ENCODE results near the gene DOCK2.

DOCK2 gene

GRCh38 chr5:169691471-169691870 lies 54.4 kb downstream of the DOCK2 start:
- DNase-seq (ENCODE audit: low read depth): no peak

GRCh38 chr5:169694091-169694625 lies 57.1 kb downstream of the DOCK2 start:
- DNase-seq (ENCODE audit: low read depth): no peak

- no peak for DNase-seq (ENCODE audit: low read depth)
These were observed 58.0 kb downstream of the DOCK2 start for GRCh38 chr5:169695025-169695625.

GRCh38 chr5:169695919-169696490 lies 58.9 kb downstream of the DOCK2 start:
- DNase-seq (ENCODE audit: low read depth): no peak

GRCh38 chr5:169696621-169697510 lies 59.8 kb downstream of the DOCK2 start:
- DNase-seq (ENCODE audit: low read depth): no peak

- DNase-seq (ENCODE audit: low read depth): no peak
These were observed 60.4 kb downstream of the DOCK2 start for GRCh38 chr5:169697511-169697890.

GRCh38 chr5:169697976-169698375 lies 60.9 kb downstream of the DOCK2 start:
- DNase-seq (ENCODE audit: low read depth): no peak

GRCh38 chr5:169700611-169701010 lies 63.5 kb downstream of the DOCK2 start:
- no peak for DNase-seq (ENCODE audit: low read depth)

GRCh38 chr5:169701910-169702451 lies 64.9 kb downstream of the DOCK2 start:
- no peak for DNase-seq (ENCODE audit: low read depth)

GRCh38 chr5:169702693-169703481 lies 65.8 kb downstream of the DOCK2 start:
- no peak for DNase-seq (ENCODE audit: low read depth)

GRCh38 chr5:169703813-169704212 lies 66.7 kb downstream of the DOCK2 start:
- DNase-seq (ENCODE audit: low read depth): no peak

- no peak for DNase-seq (ENCODE audit: low read depth)
These were observed 68.2 kb downstream of the DOCK2 start for GRCh38 chr5:169705322-169705721.

- DNase-seq (ENCODE audit: low read depth): no peak
These were observed 69.0 kb downstream of the DOCK2 start for GRCh38 chr5:169706071-169706470.

GRCh38 chr5:169706758-169707450 lies 69.8 kb downstream of the DOCK2 start:
- DNase-seq (ENCODE audit: low read depth): no peak

GRCh38 chr5:169707686-169708085 lies 70.6 kb downstream of the DOCK2 start:
- DNase-seq (ENCODE audit: low read depth): no peak

GRCh38 chr5:169710675-169711074 lies 73.6 kb downstream of the DOCK2 start:
- no peak for DNase-seq (ENCODE audit: low read depth)

GRCh38 chr5:169711551-169712225 lies 74.6 kb downstream of the DOCK2 start:
- DNase-seq (ENCODE audit: low read depth): no peak

- no peak for DNase-seq (ENCODE audit: low read depth)
These were observed 75.4 kb downstream of the DOCK2 start for GRCh38 chr5:169712428-169712827.

GRCh38 chr5:169716287-169716686 lies 79.2 kb downstream of the DOCK2 start:
- no peak for DNase-seq (ENCODE audit: low read depth)

- DNase-seq (ENCODE audit: low read depth): no peak
These were observed 80.2 kb downstream of the DOCK2 start for GRCh38 chr5:169717288-169717687.

Measured in activated gamma-delta T cell treated with anti-CD3 and anti-CD28 coated beads, Interleukin-2, amount 50 U/mL, for 16 hours (primary cell).